HepG2 (cell line): ENCODE data around the gene TKTL2. TPM values are rescaled to one million over a fixed set of nuclear protein-coding genes. Genes with fewer than 3 reads are reported as not detected.

Source experiments
- EEA1 ChIP-seq: sonication (generic); formaldehyde crosslinking; IDR thresholded peaks from 2 replicates; pipeline ENCODE4 v1.5.1; 2020; ENCODE audit warnings: mild to moderate bottlenecking, missing genetic modification reagents, borderline replicate concordance
- FOXC1 ChIP-seq: sonication (generic); formaldehyde crosslinking; IDR thresholded peaks from 2 replicates; pipeline ENCODE4 v1.8.0; 2022; ENCODE audit warnings: mild to moderate bottlenecking, missing genetic modification reagents, borderline replicate concordance
- GABPA ChIP-seq, 2 experiments: IDR thresholded peaks; 2 replicates each; pipeline ENCODE4 v1.6.1; 2011 to 2016; ENCODE audit warnings: low read depth in 2 of 2, low read length in 1 of 2, missing biosample characterization in 1 of 2, missing genetic modification characterization in 1 of 2
- HBP1 ChIP-seq: IDR thresholded peaks from 2 replicates; pipeline ENCODE4 v1.6.1; 2016; ENCODE audit warnings: low read depth, control low read depth
- HNRNPH1 ChIP-seq: fragments of 200-400 bp; formaldehyde crosslinking; optimal IDR thresholded peaks from 2 replicates; pipeline ENCODE3; 2017; ENCODE audit warnings: mild to moderate bottlenecking, low read depth, low read length
- MED13 ChIP-seq: sonication (generic); formaldehyde crosslinking; IDR thresholded peaks from 2 replicates; pipeline ENCODE4 v1.5.0; 2020; ENCODE audit warnings: missing genetic modification reagents
- MNT ChIP-seq: fragments of 450-650 bp; IDR thresholded peaks from 2 replicates; pipeline ENCODE4 v1.6.1; 2016
- NFKBIZ ChIP-seq: IDR thresholded peaks from 2 replicates; pipeline ENCODE4 v1.6.1; 2018; ENCODE audit warnings: missing genetic modification reagents, missing compliant biosample characterization
- NR3C1 ChIP-seq: sonication (generic); formaldehyde crosslinking; IDR thresholded peaks from 2 replicates; pipeline ENCODE4 v1.4.0; 2020; ENCODE audit warnings: missing genetic modification reagents
- RBFOX2 ChIP-seq: fragments of 200-400 bp; formaldehyde crosslinking; IDR thresholded peaks from 2 replicates; pipeline ENCODE4 v1.6.1; 2017; ENCODE audit warnings: low read depth, mild to moderate bottlenecking, low read length
- SATB2 ChIP-seq: sonication (generic); formaldehyde crosslinking; IDR thresholded peaks from 2 replicates; pipeline ENCODE4 v1.5.0; 2020; ENCODE audit warnings: missing genetic modification reagents
- SNAPC2 ChIP-seq: sonication (generic); formaldehyde crosslinking; IDR thresholded peaks from 2 replicates; pipeline ENCODE4 v1.8.1; 2022; ENCODE audit warnings: mild to moderate bottlenecking, missing genetic modification reagents
- ZFAT ChIP-seq: sonication (generic); formaldehyde crosslinking; conservative IDR thresholded peaks from 2 replicates; pipeline ENCODE4 v1.8.1; 2023; ENCODE audit warnings: missing genetic modification reagents, inconsistent platforms
- ZNF607 ChIP-seq: sonication (generic); formaldehyde crosslinking; IDR thresholded peaks from 2 replicates; pipeline ENCODE4 v1.5.1; 2020; ENCODE audit warnings: missing genetic modification reagents, mild to moderate bottlenecking, borderline replicate concordance
- ZNF841 ChIP-seq: sonication (generic); formaldehyde crosslinking; IDR thresholded peaks from 2 replicates; pipeline ENCODE4 v1.8.1; 2023; ENCODE audit warnings: missing genetic modification reagents, borderline replicate concordance
- polyA plus RNA-seq, 8 experiments: library from polyadenylated mRNA; depleted of rRNA in 3 of 8; stranded (reverse) in 7 of 8; unstranded in 1 of 8; fragments of >200 nt; fragmentation: Illumina TruSeq in 4 of 8; extraction: Trizol in 4 of 8; gene quantifications; 2 replicates each; pipeline versions ENCODE4 v1.2.1 to v1.2.3, GENCODE V29; 2011 to 2016; ENCODE audit warnings: low read depth in 4 of 8, missing spikeins in 1 of 8, mixed read lengths in 1 of 8; ENCODE audit not compliant: insufficient read depth in 1 of 8
- total RNA-seq, 5 experiments: library from RNA; depleted of rRNA; stranded (reverse); fragments of >200 nt; fragmentation: Illumina TruSeq; extraction: Trizol; gene quantifications; 2 replicates each; pipeline ENCODE4 v1.2.3, GENCODE V29; 2016; ENCODE audit warnings: low read depth in 1 of 5
- TF ChIP-seq, protein P1 (sequence below): IDR thresholded peaks from 2 replicates; pipeline ENCODE4 v1.6.1; 2018; ENCODE audit warnings: missing genetic modification reagents, mild to moderate bottlenecking, missing compliant biosample characterization
- TF ChIP-seq, protein P2 (sequence below): sonication (generic); formaldehyde crosslinking; IDR thresholded peaks from 2 replicates; pipeline ENCODE4 v1.5.1; 2020; ENCODE audit warnings: missing genetic modification reagents, mild to moderate bottlenecking, borderline replicate concordance
- TF ChIP-seq, protein P3 (sequence below): sonication (generic); formaldehyde crosslinking; IDR thresholded peaks from 2 replicates; pipeline ENCODE4 v1.4.0; 2020; ENCODE audit warnings: missing genetic modification reagents
- TF ChIP-seq, protein P4 (sequence below): sonication (generic); formaldehyde crosslinking; IDR thresholded peaks from 2 replicates; pipeline ENCODE4 v1.8.1; 2022; ENCODE audit warnings: low read depth, mild to moderate bottlenecking, missing genetic modification reagents

Gene TKTL2
- total and polyA plus RNA-seq, 2 of the 13 experiments (the other 11 are each of a cell fraction or from before 2014, with no cell fraction given), result not detected

GRCh38 chr4:163494360-163495241 lies 21.0 kb upstream of the TKTL2 start, which contains the start of gene TMA16 (continued):
- TF ChIP-seq FOXC1 (CRISPR knock-in tag) (peak; percentile 98), SATB2 (CRISPR knock-in tag) (peak; percentile 64; the same call in 1 of the 2 replicates), MED13 (CRISPR knock-in tag) (peak; percentile 63), ZFAT (CRISPR knock-in tag) (peak; percentile 64; the same call in 1 of the 2 replicates), EEA1 (CRISPR knock-in tag) (peak; percentile 96; the same call in 1 of the 2 replicates), GABPA (IDR thresholded peaks at IDR 0.05; ENCODE audit: low read depth, low read length) (peak; percentile 87), GABPA (CRISPR knock-in tag; IDR thresholded peaks at IDR 0.05; ENCODE audit: low read depth) (peak; percentile 98), ZNF607 (CRISPR knock-in tag) (peak; percentile 74; the same call in 1 of the 2 replicates), RBFOX2 (peak; percentile 92), NR3C1 (CRISPR knock-in tag) (no peak), HBP1 (CRISPR knock-in tag) (peak; percentile 96), MNT (peak; percentile 84), ZNF841 (CRISPR knock-in tag) (no peak), NFKBIZ (CRISPR knock-in tag) (peak; percentile 92), HNRNPH1 (no peak), SNAPC2 (CRISPR knock-in tag) (peak; percentile 72; the same call in 1 of the 2 replicates)
- TF ChIP-seq, protein P1, sequence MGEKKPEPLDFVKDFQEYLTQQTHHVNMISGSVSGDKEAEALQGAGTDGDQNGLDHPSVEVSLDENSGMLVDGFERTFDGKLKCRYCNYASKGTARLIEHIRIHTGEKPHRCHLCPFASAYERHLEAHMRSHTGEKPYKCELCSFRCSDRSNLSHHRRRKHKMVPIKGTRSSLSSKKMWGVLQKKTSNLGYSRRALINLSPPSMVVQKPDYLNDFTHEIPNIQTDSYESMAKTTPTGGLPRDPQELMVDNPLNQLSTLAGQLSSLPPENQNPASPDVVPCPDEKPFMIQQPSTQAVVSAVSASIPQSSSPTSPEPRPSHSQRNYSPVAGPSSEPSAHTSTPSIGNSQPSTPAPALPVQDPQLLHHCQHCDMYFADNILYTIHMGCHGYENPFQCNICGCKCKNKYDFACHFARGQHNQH (CRISPR knock-in tag), result peak; percentile 88
- TF ChIP-seq, protein P2, sequence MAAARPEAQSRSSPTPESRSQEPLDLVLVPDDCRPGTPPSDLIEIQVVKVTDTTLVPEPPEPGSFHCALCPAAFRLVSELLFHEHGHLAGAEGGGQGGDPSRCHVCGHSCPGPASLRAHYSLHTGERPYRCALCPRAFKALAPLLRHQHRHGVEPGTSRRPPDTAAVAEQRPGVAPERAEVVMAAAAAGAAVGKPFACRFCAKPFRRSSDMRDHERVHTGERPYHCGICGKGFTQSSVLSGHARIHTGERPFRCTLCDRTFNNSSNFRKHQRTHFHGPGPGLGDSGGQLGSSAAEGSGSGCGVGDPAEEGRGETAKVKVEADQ (CRISPR knock-in tag), result peak; percentile 77
- TF ChIP-seq, protein P3, sequence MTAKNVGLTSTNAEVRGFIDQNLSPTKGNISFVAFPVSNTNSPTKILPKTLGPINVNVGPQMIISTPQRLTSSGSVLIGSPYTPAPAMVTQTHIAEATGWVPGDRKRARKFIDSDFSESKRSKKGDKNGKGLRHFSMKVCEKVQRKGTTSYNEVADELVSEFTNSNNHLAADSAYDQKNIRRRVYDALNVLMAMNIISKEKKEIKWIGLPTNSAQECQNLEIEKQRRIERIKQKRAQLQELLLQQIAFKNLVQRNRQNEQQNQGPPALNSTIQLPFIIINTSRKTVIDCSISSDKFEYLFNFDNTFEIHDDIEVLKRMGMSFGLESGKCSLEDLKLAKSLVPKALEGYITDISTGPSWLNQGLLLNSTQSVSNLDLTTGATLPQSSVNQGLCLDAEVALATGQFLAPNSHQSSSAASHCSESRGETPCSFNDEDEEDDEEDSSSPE (CRISPR knock-in tag), result peak; percentile 96
- TF ChIP-seq, protein P4, sequence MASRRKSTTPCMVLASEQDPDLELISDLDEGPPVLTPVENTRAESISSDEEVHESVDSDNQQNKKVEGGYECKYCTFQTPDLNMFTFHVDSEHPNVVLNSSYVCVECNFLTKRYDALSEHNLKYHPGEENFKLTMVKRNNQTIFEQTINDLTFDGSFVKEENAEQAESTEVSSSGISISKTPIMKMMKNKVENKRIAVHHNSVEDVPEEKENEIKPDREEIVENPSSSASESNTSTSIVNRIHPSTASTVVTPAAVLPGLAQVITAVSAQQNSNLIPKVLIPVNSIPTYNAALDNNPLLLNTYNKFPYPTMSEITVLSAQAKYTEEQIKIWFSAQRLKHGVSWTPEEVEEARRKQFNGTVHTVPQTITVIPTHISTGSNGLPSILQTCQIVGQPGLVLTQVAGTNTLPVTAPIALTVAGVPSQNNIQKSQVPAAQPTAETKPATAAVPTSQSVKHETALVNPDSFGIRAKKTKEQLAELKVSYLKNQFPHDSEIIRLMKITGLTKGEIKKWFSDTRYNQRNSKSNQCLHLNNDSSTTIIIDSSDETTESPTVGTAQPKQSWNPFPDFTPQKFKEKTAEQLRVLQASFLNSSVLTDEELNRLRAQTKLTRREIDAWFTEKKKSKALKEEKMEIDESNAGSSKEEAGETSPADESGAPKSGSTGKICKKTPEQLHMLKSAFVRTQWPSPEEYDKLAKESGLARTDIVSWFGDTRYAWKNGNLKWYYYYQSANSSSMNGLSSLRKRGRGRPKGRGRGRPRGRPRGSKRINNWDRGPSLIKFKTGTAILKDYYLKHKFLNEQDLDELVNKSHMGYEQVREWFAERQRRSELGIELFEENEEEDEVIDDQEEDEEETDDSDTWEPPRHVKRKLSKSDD (CRISPR knock-in tag), result no peak
